ENCODE data around the gene LMCD1.
"Not testable (repeated sequence)": the region's sequence is repeated elsewhere in the genome, so short reads cannot be mapped to it uniquely, and the experiment has no call there.

The LMCD1 gene

DNA sequence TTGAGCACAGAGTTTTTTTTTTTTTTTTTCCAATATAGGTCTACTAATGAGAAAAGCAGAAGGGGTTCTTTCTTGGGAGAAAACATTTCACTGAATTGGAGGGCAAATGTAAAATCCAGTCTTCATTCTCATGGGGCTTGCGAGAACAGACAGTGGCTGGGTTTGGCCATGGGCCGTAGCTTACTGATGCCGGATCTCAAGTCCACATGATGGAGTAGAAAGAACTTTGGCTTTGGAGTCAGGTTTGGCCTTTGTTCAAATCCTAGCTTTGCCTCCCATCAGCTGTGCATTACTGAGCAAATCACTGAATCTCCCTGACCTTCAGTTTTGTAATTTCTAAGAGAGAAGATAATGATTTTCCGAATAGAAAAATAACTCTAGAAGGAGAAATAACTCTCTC is 59.7 kb downstream of the LMCD1 start:
- no peak for DNase-seq (ENCODE audit: low spot score)

- DNase-seq (ENCODE audit: low spot score) = no peak
Measured at GRCh38 chr3:8562081-8562595, 60.5 kb downstream of the LMCD1 start.

GRCh38 chr3:8563146-8563545 is 61.5 kb downstream of the LMCD1 start:
- DNase-seq (ENCODE audit: low spot score) = no peak

DNA sequence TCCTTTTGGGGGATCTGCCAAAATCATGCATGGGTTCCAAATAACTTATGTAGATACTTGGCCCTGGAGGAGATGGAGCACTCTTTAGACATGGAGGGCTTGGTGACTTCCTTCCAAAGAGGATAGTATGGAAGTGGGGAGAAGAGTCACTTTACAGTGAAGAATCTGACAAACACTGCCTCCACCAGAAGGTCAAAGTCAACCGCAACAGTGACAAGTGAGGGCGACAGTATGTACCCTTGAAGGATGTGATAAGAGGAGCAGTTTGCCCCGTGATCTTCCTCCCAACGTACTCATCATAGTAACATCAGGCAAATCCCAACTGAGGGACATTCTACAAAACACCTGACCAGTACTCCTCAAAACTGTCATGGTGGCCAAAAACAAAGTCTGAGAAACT is 62.0 kb downstream of the LMCD1 start:
- DNase-seq (ENCODE audit: low spot score) = no peak

- DNase-seq (ENCODE audit: low spot score) = no peak
Measured at GRCh38 chr3:8565376-8565775, 63.8 kb downstream of the LMCD1 start.

DNA sequence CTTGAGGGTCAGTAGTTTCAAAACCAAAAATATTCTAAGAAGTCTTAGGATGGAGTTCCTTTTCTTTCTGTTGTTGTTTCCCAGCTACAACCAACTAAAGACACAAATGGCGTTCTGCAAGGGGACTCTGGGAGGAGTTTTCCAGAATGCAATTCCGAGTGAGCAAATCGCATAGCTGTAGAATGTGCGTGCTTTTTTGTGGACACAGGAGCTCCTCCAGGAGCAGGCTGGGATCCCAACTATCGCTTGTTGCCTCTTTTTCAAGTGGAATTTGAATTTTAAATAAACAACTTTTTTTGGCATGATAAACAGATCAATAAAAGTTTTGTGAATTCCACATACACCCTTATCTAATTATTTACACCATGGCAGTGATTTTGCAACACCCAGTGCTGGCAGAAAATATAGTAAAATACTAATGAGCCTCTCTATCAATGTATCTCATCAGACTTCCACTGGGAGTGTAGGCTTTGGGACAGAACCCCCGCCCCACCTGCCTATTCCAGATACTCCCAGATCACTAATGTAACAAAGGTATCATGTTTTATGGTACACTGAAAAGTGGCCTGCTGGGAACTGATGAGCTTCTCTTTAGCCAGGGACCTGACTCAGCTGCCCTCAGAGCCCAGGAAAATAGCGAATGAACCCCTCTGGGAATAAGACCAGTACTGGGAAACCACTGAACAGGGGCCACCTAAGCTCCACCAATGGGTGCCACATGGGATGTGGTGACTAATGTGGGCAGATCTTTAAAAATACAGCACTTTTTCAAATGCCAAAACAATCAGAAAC is 66.4 kb downstream of the LMCD1 start:
- no peak for DNase-seq (ENCODE audit: low spot score)

GRCh38 chr3:8571256-8571655 is 69.6 kb downstream of the LMCD1 start:
- DNase-seq (ENCODE audit: low spot score) = no peak

DNA sequence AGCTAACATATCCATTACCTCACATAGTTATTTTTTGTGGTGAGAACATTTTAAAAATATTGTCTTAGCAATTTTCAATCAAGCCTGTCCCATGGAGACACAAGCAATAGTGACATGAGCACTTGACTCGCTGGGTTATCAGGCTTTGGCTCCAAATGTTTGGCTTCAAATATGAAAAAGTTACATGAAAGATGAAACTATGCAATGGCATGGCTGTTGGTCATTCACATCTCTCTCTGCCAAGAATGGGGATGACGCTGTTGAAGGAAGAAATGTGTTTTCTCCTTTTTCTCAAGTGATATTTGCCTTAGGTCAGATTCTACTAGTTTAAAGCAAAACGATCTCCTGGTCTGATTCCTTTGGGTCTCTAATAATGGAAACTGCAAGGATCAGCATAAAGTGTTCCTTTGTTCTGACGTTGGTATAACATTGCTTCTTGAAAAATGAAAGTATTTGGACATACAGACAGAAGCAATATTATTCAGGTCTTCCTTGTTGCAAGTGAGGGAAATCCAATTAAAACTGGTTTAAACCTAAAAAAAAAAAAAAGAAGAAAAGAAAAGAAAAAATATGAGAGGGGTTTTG is 71.8 kb downstream of the LMCD1 start:
- no peak for DNase-seq (ENCODE audit: low spot score)

DNA sequence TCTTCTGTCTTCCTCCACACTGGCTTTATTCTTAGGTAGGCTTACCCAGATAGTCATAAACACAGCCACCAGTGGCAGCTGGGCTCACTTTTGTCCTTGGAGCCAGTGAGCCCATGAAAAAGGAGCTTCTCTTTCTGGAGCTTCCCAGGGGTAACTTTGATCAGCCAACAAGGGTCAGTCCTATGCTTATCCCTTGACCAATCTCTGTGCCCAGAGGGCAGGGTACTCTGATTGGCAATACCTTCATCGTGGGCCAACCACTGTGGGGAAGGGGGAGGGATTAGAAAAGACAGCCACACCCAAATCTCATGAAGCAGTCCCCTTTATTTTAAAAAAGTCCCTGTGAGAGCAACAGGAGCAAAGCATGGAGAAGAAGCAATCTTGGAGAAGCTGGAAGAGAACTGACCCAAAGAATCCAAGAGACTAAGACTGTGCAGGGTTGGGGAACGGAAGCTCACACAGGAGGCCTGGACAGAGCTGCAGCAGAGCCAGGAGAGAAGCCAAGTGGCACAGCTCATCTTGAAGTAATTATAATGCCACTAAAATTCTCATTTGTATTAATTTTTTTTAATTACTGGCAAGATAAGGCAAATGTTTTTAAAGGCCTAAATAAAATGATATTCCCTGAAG is 72.5 kb downstream of the LMCD1 start:
- no peak for DNase-seq (ENCODE audit: low spot score)

DNA sequence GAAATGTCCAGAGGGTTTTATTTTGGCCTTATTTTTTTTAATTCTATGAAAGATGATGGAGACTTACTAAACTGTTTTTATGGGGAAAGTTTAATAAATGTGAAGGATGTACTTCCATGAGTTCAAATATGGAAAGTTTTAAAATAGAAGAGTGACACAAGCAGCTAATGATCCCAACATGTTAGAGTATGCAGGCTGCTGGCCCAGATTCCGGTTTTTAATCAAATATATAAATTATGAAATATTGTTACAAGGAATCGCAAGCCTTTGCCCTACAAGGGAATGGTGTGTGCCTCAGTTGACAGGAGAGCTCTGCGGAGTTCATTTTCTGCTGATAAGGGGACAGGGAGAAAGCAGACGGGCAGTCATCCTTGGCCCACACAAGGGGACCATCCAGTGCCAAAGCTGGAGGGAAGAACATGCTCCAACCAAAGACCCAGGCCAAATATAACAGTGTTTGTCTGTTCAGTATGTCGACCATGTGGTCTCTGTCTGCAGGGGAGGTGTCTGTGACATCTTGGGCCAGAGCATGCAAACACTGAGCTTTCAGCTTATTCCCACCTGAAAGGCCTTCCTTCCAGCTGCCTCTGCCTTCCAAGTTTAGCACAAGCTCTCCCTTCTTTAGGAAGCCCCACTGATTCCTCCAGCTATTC is 73.2 kb downstream of the LMCD1 start:
- DNase-seq (ENCODE audit: low spot score) = no peak

DNA sequence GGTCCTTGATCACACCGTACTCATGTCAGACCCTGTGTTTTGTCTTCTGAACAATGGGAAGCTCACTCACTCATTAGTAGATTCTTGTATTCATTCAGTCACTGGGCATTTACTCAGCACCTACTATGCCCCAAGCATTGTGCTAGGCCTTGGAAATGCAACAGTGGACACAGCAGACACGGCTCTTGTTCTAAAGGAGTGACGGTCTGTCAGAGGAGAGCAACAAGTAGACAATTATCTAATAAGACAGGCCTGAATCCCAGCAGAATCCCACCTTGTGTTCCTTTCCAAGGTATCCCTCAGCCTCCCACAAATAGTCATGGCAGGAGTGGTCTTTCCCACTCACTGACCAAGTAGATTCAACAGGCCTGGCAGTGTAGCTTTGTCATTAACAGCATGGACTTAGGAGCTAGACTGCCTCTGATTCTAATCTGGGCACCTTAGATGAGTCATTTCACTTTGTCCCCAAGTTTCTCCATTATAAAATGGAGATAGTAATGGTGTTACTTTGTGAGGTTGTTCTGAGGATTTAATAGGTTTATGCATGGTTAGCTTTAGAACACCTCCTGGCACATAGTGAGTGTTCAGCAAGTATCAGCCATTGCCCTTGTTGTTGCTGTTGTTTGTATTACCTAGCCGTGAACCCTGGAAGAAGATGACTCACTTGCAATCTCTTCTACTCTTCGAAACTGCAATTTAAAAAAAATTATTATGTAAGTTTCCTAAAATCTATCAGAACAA is 73.9 kb downstream of the LMCD1 start:
- DNase-seq (ENCODE audit: low spot score) = no peak

- no peak for DNase-seq (ENCODE audit: low spot score)
Measured at GRCh38 chr3:8576436-8576835, 74.8 kb downstream of the LMCD1 start.

GRCh38 chr3:8576841-8577571 is 75.4 kb downstream of the LMCD1 start:
- DNase-seq (ENCODE audit: low spot score) = no peak

GRCh38 chr3:8578282-8578681 is 76.7 kb downstream of the LMCD1 start:
- DNase-seq (ENCODE audit: low spot score) = no peak

DNA sequence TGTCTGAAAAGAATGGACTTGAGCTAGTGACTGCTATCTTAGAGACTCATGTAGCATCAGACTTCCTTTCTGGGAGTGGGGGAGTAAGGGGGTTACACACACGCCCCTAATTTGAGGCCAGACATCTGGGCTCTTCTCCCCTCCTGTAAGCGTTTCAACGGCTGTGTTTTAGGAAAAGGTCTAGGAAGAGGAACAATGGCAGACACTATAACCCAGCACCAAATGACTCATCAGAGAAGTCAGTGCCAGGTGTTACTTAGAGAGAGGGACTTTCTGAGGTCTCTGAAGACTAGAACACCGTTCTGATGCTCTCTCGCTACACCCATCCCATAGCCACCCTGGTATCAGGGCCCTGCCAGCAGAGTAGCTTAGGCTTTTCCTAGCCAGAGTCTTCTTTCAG is 77.5 kb downstream of the LMCD1 start:
- DNase-seq (ENCODE audit: low spot score) = no peak

GRCh38 chr3:8579943-8580342 is 78.3 kb downstream of the LMCD1 start:
- no peak for DNase-seq (ENCODE audit: low spot score)

- not testable (repeated sequence) for DNase-seq (ENCODE audit: low spot score)
Measured at GRCh38 chr3:8580434-8580833, 78.8 kb downstream of the LMCD1 start.

DNA sequence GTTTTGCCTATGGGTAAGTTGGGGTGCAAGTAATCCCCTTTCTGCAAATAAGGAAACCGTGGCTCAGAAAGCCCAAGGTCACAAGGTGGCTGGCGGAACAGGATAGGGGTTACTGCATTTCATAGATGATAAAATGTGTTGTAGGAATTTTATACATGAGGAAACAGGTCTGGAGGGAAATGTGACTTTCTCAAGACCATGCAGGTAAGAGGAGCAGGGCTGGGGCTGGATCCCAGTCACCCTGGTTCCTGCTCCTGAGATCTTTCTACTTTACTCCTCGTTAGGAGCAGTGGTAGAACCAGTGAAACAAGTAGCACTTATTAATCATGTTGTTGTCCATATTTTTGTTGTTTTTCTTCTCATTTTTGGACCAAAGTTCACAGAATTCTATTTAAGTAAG is 79.8 kb downstream of the LMCD1 start:
- no peak for DNase-seq (ENCODE audit: low spot score)

DNA sequence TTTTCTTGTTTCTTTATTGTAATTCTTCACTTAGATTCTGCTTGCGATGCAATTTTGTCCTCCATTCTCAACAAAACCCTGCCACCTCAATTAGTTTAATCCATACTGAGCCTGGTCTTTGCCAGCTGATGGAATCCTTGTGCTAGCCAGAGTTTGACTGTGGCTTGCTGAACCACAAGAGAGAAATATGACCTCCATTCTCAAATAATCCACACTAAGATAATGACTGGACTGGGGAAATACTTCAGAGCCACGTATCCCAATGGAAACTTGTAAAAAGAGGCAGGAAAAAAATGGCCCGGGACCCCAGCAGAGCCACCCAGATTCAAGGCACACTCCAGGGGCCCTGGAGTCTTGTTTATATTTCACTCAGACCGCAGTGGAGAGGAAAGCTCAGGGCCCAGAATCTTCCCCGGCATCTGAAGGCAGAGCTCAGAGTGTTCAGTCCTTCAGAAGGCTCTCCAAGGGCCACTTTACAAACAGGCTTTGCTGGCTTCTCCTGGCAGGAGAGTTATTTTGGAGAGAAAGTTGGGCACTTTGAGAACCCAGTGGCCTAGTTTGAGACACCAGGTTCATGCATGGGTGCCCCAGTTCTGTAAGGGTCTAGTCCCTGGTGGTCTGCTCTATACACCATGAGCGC is 80.3 kb downstream of the LMCD1 start:
- DNase-seq (ENCODE audit: low spot score) = no peak

DNA sequence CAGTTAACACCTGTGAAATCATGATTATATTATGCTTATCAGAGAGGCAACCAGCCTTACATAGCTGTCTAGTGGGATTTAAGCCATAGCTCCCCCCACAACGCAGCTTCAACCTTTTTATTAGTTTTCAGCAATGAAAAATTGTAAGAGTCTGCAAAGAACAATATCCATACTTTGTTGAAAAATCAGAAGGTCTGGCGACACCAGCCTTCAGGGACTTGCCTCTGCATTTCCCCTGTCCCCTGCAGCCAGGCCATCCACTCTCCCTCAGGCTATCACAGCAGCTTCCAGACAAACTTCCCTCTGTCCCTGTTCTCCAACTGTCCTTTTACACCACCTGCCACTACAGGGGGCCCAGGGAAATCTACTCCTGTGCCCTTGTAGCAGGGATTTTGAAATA is 83.0 kb downstream of the LMCD1 start:
- no peak for DNase-seq (ENCODE audit: low spot score)

All from HuH-7 (cell line).